Spleen (tissue), 11 donors: ENCODE results near the gene VAV2. TPM values are rescaled to one million over a fixed set of nuclear protein-coding genes. Genes with fewer than 3 reads are reported as not detected.

ENCODE experiments used
- DNase-seq: peaks from one replicate; pipeline ENCODE4 v3.0.0-alpha.2; 2020
- H3K27ac ChIP-seq, 8 donors: fragments of 200-600 bp; sonication (generic) in 7 of 8; 1 replicate in 4 of 8; 2 replicates in 4 of 8; pipeline versions ENCODE4 v1.5.0 to v1.8.0; 2016 to 2021; ENCODE audit warnings: inconsistent platforms in 4 of 8, mild to moderate bottlenecking in 4 of 8, moderate library complexity in 1 of 8
- H3K27me3 ChIP-seq, 7 donors: fragments of 200-600 bp; sonication (generic) in 6 of 7; replicated peaks in 1 of 7; 1 replicate in 4 of 7; 2 replicates in 3 of 7; pipeline versions ENCODE4 v1.5.0 to v1.8.0; 2016 to 2021; ENCODE audit warnings: inconsistent platforms in 3 of 7, mild to moderate bottlenecking in 1 of 7
- H3K36me3 ChIP-seq, 6 donors: fragments of 200-600 bp; sonication (generic) in 5 of 6; 1 replicate in 4 of 6; 2 replicates in 2 of 6; pipeline versions ENCODE4 v1.5.0 to v1.8.0; 2016 to 2021; ENCODE audit warnings: inconsistent platforms in 2 of 6
- H3K4me1 ChIP-seq, 6 donors: fragments of 200-600 bp; sonication (generic) in 5 of 6; 1 replicate in 3 of 6; 2 replicates in 3 of 6; pipeline versions ENCODE4 v1.5.0 to v1.8.0; 2016 to 2021; ENCODE audit warnings: inconsistent platforms in 3 of 6
- H3K4me3 ChIP-seq, 8 donors: fragments of 200-600 bp; sonication (generic) in 7 of 8; 1 replicate in 4 of 8; 2 replicates in 4 of 8; pipeline versions ENCODE4 v1.5.0 to v1.8.0; 2016 to 2021; ENCODE audit warnings: inconsistent platforms in 4 of 8, mild to moderate bottlenecking in 4 of 8, moderate library complexity in 2 of 8
- H3K9me3 ChIP-seq, 8 donors: fragments of 200-600 bp; sonication (generic) in 7 of 8; 1 replicate in 4 of 8; 2 replicates in 4 of 8; pipeline versions ENCODE4 v1.5.0 to v1.8.0; 2016 to 2021; ENCODE audit warnings: inconsistent platforms in 4 of 8
- POLR2A ChIP-seq, 3 donors: fragments of 450-650 bp; IDR thresholded peaks; one replicate each; pipeline ENCODE4 v1.5.1; 2017; ENCODE audit warnings: antibody characterized with exemption in 3 of 3, mild to moderate bottlenecking in 1 of 3
- POLR2AphosphoS5 ChIP-seq, 3 donors: sonication (generic); formaldehyde crosslinking; IDR thresholded peaks; one replicate each; pipeline ENCODE4 v1.5.1; 2017; ENCODE audit warnings: antibody characterized with exemption in 3 of 3
- WGBS, 5 donors: extraction: QIAGEN DNeasy Blood & Tissue Kit in 3 of 5; methylation state at CpG; one replicate each; pipeline versions ENCODE4 v1.1.5 to v1.1.7; 2013 to 2018; 5-methylcytosine and 5-hydroxymethylcytosine counted together
- intact Hi-C: fragments of 100-400 bp; cut with DNase I; formaldehyde crosslinking; loops from one replicate; pipeline ENCODE4 v1.15.0; 2023; ENCODE audit warnings: low total_unique reads
- polyA plus RNA-seq, 3 donors: library from polyadenylated mRNA; stranded (reverse); fragments of 200-250 nt; gene quantifications; one replicate each; pipeline ENCODE4 v1.2.1, GENCODE V29; 2013
- total RNA-seq, 7 donors: library from RNA; depleted of rRNA in 3 of 7; stranded (reverse); fragments of >200 nt in 3 of 7; fragmentation: NEBNext Ultra II Directional in 4 of 7; extraction: Animal tissue kit (Norgen Biotek cat#: 25700) in 4 of 7; gene quantifications; one replicate each; pipeline versions ENCODE4 v1.1.0 to v1.2.1, GENCODE V29; 2016 to 2021
- TF ChIP-seq, protein P1 (sequence below), 11 experiments: fragments of 200-600 bp in 7 of 11; fragments of 450-650 bp in 4 of 11; sonication (generic) in 4 of 11; IDR thresholded peaks in 8 of 11; conservative IDR thresholded peaks in 3 of 11; 1 replicate in 7 of 11; 2 replicates in 4 of 11; pipeline versions ENCODE4 v1.4.0 to v1.8.0; 2016 to 2021; ENCODE audit warnings: antibody characterized with exemption in 11 of 11, inconsistent platforms in 4 of 11, mild to moderate bottlenecking in 1 of 11
- donor health status: healthy with polysubstance abuse.
- donor health status: DM: no; HTN: no; CAD: no; lungs with moderate emphysema.
- donor health status: DM: no; HTN: no; CAD: no.
- donor health status: Bipolar disorder and iron deficiency.
- donor health status: healthy.
- donor health status: DM: no; HTN: no; CAD: no.
- donor health status: DM: yes; HTN: yes; CAD: no.

Gene VAV2
- total and polyA plus RNA-seq, 10 donors: 14.2 to 39.2 (median 23.3) TPM

DNA sequence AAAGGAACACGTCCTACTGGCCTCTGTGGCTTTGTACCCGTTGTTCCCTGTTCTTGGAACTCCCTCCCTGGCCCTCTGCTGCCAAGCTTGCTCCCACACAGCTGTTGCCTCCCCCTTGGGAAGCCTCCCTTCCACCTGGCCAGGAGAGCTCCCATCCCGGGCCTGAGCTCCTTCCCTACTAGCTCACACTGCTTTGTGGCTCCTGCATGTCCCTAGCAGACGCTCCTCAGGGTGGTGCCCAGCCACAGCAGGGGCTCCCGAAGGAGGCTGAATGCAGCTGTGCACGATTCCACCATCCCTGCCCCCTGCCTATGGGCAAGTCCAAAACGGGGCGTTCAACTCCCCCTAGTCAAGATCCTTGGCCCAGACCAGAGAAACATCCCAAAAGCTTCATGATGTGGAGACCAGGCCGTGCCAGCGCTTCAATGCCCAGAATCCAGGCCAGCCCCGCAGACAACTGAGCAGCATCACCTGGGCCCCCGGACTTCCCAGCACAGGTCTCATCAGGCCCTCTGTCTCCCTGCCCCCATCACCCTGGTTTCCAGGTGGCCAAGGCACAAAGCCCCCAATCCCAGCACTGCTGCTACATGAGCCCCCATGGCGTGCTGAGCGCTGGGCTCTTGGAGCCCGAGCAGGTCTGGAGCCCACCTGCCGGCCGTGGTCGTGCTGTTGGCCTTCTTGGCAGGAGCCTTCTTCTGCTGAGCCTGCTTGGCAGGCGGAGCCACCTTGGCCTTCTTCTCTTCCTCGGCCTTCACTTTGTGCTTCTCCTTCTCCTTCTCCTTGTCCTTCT lies 47.5 kb upstream of the VAV2 start:
- Histone ChIP-seq H3K36me3 (peaks cover 0 to 100% (median 85%) of the 10 kb centered on the region in 6 donors), H3K4me3 (no peak overlapping the region), H3K27me3 (no peaks in the 10 kb centered on the region), H3K9me3 (peaks cover 0 to 22% (median 16%) of the 10 kb centered on the region in 8 donors), H3K4me1 (peaks cover 0 to 15% (median 4%) of the 10 kb centered on the region in 6 donors), H3K27ac (no peak overlapping the region)
- intact Hi-C loops: no loop called here
- 91 to 97% (median 94%) methylated on average over 20 of the region's 20 CpGs for WGBS, 5 donors
- TF ChIP-seq POLR2AphosphoS5 (IDR thresholded peaks at IDR 0.05) (peak in 1 of 3 donors; percentile 14), POLR2A (IDR thresholded peaks at IDR 0.05) (no peak)
- TF ChIP-seq, protein P1, sequence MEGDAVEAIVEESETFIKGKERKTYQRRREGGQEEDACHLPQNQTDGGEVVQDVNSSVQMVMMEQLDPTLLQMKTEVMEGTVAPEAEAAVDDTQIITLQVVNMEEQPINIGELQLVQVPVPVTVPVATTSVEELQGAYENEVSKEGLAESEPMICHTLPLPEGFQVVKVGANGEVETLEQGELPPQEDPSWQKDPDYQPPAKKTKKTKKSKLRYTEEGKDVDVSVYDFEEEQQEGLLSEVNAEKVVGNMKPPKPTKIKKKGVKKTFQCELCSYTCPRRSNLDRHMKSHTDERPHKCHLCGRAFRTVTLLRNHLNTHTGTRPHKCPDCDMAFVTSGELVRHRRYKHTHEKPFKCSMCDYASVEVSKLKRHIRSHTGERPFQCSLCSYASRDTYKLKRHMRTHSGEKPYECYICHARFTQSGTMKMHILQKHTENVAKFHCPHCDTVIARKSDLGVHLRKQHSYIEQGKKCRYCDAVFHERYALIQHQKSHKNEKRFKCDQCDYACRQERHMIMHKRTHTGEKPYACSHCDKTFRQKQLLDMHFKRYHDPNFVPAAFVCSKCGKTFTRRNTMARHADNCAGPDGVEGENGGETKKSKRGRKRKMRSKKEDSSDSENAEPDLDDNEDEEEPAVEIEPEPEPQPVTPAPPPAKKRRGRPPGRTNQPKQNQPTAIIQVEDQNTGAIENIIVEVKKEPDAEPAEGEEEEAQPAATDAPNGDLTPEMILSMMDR (IDR thresholded peaks at IDR 0.05 in 8 of 11, conservative IDR thresholded peaks at IDR 0.05 in 3 of 11): no peak
- peak; percentile 63 for DNase-seq

DNA sequence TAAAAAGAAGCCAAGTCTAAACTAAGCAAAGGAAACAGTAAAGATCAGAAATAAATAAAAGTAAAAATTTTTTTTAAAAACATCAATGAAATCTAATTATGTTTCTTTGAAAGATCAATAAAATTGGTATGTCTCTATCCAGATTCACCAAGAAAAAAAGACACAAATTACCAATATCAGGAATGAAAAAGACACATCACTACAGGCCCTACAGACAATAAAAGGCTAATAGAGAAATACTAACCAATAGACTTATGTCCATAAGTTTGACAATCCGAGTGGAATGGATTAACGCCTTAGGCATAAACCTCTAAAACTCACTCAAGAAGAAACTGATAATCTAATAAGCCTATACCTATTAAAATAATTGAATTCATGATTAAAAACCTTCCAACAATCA lies 45.5 kb upstream of the VAV2 start:
- Histone ChIP-seq H3K36me3 (peaks cover 0 to 100% (median 91%) of the 10 kb centered on the region in 6 donors), H3K27ac (no peak overlapping the region)

DNA sequence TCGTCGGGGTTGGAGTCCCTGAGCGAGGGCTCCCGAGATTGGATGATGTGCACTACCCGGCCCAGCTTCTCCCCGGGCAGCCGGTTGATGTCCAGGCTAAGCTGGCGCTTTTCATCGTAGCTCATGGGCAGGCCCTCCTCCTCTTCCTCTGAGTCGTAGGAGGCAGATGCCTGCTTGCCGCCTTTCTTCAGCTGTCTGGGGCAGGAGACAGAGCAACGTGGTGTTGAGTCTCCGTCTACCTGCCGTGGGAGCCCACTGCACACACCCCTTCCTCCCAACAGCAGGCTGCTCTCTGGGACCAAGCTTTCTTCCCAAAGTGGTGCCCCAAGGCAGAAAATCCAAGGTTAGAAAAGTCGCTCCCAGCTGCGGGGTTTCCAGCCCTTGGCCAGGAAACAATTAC lies 44.0 kb upstream of the VAV2 start:
- peaks cover 0 to 22% (median 16%) of the 10 kb centered on the region in 8 donors for H3K9me3 ChIP-seq
- peaks cover 0 to 7% (median 1%) of the 10 kb centered on the region in 6 donors for H3K4me1 ChIP-seq
- no peak overlapping the region for H3K4me3 ChIP-seq
- intact Hi-C loops: no loop called here
- 94 to 97% (median 97%) methylated on average over 16 of the region's 16 CpGs for WGBS, 5 donors
- DNase-seq: no peak
- no peak for TF ChIP-seq POLR2A (IDR thresholded peaks at IDR 0.05)
- TF ChIP-seq POLR2AphosphoS5 (IDR thresholded peaks at IDR 0.05): no peak
- TF ChIP-seq, protein P1 (IDR thresholded peaks at IDR 0.05 in 8 of 11, conservative IDR thresholded peaks at IDR 0.05 in 3 of 11): no peak
- no peaks in the 10 kb centered on the region for H3K27me3 ChIP-seq
- H3K27ac ChIP-seq: no peak overlapping the region
- H3K36me3 ChIP-seq: peaks cover 0 to 100% (median 93%) of the 10 kb centered on the region in 6 donors

More for the DNA sequence above, 45.5 kb upstream of the VAV2 start:
- Histone ChIP-seq H3K9me3 (peaks cover 0 to 22% (median 16%) of the 10 kb centered on the region in 8 donors), H3K4me3 (no peak overlapping the region), H3K4me1 (peaks cover 0 to 15% (median 4%) of the 10 kb centered on the region in 6 donors), H3K27me3 (no peaks in the 10 kb centered on the region)
- intact Hi-C loops: no loop called here
- TF ChIP-seq POLR2AphosphoS5 (IDR thresholded peaks at IDR 0.05) (no peak), POLR2A (IDR thresholded peaks at IDR 0.05) (no peak)
- TF ChIP-seq, protein P1 (IDR thresholded peaks at IDR 0.05 in 8 of 11, conservative IDR thresholded peaks at IDR 0.05 in 3 of 11): no peak
- DNase-seq: no peak
- WGBS, 5 donors: 94 to 100% (median 97%) methylated on average over 2 of the region's 2 CpGs
